ENCODE results near the gene IRGC.
A peak's percentile ranks its signal among the peaks of the same experiment; 100 is the strongest.

The IRGC gene

DNA sequence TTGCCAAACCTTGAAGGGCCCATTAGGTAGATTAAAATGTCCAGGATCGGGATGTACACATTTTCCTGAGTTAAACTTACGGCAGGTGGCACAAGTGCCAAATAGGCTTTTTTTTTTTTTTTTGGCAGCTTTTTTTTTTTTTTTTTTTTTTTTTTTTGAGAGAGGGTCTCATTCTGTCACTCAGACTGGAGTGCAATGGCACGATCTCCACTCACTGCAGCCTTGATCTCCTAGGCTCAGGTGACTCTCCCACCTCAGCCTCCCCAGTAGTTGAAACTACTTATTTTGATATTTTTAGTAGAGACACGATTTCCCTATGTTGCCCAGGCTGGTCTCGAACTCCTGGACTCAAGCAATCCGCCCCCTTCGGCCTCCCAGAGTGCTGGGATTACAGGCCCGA, 9.0 kb downstream of the IRGC start:
- no peak for DNase-seq (ENCODE audit: low read depth)

DNA sequence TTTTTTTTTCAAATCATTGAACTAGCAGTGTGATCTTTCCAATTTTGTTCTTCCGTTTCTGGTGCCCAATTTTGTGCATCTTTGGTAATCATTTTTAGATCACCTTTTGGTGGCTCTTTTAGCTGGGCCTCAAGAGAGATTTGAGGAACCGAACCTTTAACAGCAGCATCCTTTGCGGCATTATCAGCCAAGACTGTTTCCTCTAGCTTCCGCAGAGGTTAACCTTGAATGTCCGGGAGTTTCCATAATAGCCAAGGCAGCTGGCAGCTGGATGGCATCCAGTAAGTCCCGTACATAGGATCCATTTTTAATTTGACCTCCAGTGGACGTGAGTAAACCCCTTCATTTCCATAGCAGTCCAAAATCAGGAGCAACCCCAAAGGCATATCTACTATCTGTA, 9.6 kb downstream of the IRGC start:
- DNase-seq (ENCODE audit: low read depth): peak; percentile 22

DNA sequence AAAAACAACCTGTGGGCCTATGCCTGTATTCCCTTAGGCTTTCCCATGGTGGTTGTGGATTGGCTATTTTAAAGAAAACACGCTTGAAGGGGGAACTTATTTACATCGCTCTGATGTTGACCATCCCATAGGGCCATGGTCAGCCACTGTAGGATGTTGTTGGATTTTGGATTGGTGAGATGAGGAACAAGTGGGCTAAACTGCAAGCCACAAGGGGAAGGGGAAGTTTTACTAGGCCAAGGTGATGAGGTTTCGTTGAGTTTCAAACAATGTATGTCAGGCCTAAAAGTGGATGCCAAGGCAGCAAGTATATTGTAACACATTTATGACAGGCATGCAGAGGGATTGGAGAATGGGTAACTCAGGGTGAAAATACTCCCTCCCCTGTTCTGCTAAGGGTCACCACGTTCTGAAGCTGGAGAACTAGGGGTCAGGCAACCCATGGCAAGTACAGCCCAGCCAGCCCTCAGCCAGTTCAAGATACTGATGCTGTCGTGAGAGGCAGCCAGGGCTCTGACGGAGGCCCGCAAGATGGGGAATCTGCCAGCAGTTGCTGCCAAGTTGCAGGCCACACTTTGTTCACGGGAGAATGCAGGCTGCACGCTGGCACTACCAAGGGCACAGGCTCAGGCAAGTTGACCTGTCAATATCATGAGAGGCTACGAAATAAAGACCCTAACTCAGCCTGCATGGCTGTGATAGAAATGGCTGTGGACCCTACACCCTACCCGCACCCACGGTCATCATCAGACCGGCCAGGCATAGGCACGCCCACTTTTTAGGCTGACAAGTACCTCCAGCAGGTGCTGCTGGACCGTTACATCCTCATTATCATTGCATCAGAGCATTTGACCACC, 11.1 kb downstream of the IRGC start:
- no peak for DNase-seq (ENCODE audit: low read depth)

DNA sequence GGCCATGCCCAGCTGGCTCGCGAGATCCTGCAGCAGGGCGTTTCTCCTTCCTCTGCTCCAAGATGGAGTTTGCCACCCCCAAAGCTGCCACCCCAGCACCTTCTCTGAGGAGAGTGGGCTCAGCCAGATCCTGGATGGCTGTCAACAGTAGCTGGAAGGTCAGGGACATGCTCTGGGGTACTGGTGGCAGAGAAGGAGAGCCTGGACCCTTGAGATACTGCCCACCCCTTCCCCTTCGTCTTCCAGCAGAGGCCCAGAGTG, 11.6 kb downstream of the IRGC start:
- no peak for DNase-seq (ENCODE audit: low read depth)

DNA sequence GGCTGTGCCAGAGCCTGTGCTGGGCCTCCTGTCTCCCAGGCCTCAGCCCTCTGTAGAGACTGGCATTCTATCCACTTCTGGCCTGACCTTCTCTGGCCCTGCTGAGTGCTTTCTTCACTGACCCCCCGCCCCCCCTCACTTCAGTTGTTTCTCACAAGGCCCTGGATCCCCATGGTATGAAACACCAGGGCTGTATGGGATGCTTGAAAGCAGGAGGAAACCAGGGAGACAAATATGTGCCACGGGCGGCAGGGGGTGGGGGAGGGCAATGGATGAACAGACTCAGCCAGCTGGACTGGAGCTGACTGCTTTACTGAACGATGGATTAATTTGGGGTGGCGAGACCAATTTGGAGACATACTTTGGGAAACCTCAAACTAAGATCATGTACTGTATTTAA, 14.0 kb downstream of the IRGC start:
- no peak for DNase-seq (ENCODE audit: low read depth)

DNA sequence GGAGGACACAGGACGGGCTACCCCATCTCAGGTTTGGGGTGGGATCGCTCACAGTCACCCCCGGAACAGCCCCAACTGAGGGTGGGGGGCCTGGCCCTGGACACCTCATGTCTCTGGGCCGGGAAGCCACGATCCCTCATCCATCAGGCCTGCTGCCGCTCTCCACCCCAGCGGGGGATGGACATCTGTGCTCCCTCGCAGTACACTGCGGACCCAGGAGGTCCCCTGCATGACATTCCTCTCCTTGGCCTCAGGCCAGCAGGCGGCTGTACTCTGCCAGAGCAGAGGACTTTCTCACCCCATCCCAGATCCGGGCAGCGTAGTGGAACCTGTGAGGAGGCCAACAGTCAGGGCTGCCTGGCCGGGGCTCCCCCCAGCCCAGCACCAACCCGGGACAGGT, 15.5 kb downstream of the IRGC start:
- DNase-seq (ENCODE audit: low read depth): no peak

DNA sequence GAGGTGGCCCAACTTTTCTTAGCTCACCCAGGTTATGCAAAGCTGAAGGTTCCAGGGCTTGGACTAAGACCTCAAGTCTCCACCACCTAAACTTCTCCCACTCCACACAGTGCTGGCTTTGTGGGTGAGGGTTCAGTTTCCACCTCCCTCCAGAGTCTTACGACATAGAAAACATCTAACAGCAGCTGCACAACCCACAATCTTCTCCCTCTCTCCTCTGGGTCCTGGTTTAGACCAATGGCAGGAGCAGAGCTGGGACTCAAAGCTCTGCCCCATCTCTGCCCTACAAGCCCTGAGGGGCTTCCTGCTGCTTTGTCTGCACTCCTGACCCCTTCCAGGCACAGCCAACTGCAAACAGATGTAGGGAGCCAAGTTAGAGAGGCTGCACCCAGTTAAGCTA, 16.0 kb downstream of the IRGC start:
- DNase-seq (ENCODE audit: low read depth): no peak

DNA sequence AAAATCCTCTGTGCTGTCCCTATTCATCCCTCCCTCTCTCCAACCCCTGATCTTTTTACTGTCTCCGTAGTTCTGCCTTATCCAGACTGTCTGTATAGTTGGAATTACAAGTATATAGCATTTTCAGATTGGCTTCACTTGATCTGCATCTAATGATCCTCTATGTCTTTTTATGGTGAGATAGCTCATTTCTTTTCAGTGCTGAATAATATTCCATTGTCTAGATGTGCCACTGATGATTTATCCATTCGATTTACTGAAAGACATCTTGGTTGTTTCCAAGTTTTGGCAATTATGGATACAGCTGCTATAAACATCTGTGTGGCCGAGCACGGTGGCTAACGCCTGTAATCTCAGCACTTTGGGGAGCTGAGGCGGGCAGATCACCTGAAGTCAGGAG, 19.1 kb downstream of the IRGC start:
- no peak for DNase-seq (ENCODE audit: low read depth)

DNA sequence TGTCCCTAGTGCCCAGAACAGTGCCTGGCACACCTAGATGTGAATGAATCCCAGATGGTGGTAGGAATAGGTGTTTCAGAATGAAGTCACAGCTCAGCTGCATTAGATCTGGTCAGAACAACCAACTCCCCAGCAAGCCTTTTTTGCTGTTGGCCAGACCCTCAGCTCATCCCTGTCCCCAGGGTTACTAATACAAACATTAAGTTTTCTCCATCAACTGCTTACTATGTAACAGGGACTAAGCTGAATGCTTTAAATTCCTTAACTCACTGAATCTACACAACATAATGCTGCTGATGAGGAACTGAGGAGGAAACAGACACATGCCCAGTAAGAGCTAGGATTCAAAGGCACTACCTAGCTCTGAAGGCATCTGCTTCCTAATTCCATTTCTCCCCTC, 20.1 kb downstream of the IRGC start:
- no peak for DNase-seq (ENCODE audit: low read depth)

DNA sequence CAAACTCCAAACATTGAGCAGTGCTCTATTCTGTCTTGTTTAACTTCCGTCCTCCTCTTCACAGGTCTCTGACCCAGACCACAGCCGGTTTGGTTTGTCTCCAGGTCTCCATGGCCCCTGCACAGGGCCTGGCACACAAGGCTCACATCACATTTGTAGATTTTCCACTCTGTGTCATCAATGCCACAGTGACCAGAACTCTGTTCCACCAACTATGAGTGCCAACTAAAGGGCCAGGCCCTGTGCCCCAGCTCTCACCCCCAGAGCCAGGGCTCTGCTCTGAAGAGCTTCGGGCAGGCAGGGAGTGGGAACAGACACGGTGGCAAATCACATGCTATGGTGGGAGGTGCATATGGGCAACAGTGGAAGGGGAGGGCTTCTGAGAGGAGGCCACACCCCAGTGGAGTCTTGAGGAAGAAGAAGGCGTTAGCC, 22.9 kb downstream of the IRGC start:
- no peak for DNase-seq (ENCODE audit: low read depth)

DNA sequence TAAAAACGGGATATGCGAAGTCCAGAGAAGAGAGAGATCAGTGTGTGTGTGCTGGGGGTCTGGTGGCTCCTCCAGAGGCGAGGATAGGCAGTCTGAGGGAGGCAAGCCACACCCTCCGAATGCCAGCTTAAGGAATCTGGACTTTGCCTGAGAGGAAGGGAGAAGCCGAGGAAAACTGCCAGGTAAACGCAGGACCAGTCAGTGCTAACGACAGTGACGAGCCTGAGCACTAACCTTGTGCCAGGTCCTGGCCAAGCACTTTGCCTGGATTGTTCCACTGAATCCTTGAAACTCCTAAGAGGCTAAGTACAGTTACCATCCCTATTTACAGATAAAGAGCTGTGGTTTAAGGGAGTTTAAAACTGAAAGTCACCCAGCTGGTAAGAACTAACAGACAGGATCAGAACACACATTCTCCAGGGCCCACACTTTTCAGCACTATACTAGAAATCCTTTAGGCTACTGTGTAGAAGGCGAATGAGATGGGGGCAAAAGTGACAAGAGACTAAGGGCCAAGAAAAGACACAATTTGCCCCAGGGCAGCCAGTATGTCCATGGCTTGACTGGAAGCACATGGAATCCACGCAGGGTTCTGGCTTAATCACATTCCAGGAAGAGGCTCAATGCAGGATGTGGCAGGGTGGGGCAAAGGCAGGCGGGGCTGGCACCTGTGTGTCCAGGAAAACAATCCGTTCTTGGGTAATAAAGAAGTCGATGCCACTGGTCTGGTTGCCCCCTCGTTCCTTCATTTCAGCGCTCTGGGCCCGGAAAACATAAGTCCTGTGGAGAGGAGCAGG, 23.8 kb downstream of the IRGC start:
- no peak for DNase-seq (ENCODE audit: low read depth)

DNA sequence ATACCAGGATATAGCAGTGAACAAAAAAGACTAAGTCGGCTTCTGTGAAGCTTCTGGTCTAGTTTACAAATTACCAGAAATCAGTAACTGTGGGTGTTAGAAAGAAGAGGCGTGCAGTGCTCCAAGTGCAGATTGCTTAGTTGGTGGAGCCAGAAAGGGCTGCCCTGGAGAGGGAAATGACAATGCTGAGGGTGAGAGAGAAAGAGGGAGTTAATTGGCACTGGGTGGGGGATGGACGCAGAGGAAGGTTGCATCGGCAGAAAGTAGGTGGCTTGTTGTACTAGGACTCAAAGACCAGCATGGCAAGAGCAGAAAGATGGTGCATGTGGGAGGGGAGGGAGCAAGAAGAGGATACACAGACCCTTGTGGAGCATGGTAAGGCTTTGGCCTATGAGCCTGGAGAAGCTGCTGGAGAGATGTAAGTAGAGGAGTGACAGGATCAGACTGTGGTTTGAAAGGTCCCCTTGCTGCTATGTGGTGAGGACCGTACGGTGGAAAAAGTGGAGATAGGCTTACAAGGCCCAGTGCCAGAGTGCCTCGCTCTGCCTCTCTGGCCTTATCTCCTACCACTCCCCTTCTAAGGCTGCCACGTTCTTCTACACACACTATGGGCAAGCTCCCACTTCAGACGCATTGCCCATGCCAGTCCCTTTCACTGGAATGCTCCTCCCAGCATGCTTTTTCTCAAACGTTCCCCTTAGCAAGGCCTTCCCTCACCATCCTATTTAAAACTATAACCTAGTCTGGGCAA, 25.4 kb downstream of the IRGC start:
- DNase-seq (ENCODE audit: low read depth): no peak

DNA sequence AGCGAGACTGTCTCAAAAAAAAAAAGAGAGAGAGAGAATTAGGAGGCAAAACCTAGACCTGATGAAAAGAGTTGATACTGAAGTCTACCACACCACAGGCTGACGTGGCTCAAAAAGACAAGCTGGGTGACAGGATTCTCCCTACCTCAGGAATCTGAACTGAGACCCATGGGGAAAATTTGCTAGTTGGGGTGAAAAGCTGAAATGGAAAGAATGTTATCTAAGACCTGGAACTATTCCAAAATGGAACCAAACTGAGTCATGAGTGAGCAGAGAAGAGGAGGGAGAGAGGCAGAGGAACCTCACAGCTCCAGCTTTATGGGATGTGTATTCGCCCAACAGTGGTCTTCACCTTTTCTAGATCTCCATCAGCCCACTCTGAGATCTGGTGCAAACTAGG, 27.2 kb downstream of the IRGC start:
- no peak for DNase-seq (ENCODE audit: low read depth)

DNA sequence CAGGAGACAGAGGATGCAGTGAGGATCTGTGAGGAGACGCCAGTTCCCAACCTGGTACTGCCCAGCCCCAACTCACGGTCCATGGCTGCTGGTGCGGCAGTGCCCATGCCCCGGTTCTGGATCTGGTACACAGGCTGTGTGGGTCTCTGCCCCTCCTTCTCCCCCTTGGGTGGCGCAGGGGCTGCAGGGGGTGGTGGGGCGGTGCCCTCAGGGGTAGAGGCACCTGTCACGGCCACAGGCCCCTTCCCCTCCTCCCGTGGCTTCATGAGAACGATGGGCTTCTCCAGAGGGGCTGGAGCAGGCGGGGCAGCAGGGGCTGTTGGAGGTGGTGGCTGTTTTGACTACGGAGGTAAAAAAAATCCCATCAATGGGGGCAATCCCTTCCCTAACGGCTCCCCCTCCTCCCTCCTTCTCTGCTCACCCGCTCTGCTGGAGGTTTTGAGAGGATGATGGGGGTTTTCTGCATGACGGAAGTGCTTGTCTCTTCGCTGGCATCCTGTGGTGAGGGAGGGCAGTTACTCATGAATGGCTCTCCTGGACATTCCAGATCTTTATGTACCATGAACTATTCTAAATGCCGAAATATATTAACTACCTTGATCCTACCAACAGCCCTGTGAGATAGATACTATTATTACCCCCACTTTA, 31.8 kb downstream of the IRGC start:
- DNase-seq (ENCODE audit: low read depth): no peak

DNA sequence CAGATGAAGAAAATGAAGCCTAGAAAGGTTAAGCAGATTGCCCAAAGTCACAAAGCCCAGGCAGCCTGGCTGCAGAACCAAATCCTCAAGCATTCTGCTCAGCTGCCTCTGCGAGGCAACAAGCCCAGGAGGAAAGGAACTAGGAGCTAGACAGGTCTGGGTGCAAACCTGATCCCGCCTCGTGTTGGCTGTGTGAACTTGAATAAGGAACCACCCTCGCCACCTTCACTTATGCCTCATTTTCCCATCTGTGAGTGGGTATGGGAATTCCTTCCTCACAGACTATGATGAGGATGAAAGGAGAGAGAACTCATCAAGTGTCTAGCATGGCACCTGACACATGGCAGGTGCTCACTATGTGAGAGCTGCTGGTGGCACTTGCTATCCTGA, 32.3 kb downstream of the IRGC start:
- no peak for DNase-seq (ENCODE audit: low read depth)

DNA sequence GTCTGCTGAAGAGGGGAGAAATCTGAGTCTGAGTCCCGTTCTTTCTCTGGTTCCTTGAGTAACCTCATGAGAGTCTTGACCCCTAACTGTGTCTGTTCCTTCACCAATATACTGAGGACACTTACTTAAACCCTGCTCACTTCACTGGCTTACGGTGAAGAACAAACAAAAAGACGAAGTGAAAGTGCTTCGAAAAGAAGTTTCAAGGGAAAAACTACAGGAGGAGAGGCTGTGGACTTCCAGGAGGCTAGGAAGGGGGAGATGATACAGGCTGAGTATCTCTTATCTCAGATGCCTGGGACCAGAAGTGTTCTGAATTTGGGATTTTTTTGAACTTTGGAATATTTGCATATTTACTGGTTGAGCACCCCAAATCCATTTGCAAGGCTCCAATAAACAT, 32.8 kb downstream of the IRGC start:
- no peak for DNase-seq (ENCODE audit: low read depth)

DNA sequence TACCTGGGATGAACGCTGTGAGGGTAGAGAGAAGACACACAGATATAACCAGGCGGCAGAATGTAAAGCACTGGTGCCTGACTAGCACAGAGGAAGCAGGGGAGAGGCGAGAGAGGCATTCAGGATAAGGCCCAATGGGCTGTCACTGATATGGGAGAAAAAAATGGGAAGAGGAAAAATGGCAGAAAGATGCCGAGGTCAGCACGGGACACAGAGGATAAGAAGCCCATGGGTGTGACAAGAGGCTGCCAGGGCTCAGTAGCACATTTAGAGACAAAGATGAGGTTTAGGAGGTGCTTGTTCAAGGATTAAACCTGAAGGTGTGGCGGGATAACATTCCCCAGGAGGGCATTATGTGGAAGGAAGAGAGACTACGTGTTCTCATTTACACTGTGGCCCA, 33.3 kb downstream of the IRGC start:
- DNase-seq (ENCODE audit: low read depth): no peak

DNA sequence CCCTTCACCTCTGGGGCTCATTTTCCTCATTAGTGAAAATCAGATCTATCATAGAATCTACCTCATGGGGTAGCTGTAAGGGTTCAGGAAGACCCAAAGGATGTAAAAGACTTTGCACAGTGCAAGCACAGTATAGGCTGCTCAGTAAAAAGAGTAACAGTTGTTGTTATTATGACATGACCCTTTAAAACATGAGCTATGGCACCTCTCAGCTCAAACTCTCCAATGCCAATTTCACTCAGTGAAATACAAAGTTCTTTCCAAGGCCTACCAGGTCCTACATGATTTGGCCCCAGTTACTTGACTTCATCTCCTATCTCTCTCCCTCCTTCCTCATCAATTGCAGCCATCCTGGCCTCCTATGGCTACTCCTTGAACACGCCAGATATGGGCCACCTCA, 34.0 kb downstream of the IRGC start:
- no peak for DNase-seq (ENCODE audit: low read depth)

DNA sequence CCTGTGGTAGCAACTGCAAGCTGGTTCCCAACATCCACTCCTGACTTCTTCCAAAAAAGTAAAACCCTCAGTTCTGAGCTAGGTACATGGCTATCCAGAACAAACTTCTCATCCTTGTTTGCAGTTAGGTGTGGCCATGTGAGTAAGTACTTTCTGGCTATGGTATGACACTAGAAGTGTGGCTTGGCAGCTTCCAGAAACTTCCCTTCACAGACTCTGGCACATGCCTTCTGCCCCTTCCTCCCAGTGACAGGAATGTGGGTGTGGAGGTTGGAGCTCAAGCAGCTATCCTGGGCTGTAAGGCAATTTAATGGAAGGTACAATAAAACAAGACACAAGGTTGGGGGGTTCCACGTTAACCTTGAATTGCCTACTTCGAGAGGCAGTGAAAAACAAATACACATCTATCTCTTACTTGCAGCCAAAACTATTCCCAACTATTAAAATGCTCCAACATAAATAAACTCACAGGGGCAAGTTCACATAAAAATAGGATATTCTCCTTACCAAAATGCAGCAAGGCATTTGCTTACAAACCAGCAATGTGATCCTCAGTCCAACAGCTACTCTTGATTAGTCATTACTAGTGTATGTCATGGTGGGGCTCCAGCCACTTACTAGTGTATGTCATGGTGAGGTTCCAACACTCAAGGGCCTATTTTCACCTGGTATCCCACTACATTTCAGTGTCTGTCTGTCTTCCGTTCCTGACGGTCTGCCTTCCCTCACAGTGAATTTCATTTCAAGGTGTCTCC, 35.8 kb downstream of the IRGC start:
- DNase-seq (ENCODE audit: low read depth): no peak

DNA sequence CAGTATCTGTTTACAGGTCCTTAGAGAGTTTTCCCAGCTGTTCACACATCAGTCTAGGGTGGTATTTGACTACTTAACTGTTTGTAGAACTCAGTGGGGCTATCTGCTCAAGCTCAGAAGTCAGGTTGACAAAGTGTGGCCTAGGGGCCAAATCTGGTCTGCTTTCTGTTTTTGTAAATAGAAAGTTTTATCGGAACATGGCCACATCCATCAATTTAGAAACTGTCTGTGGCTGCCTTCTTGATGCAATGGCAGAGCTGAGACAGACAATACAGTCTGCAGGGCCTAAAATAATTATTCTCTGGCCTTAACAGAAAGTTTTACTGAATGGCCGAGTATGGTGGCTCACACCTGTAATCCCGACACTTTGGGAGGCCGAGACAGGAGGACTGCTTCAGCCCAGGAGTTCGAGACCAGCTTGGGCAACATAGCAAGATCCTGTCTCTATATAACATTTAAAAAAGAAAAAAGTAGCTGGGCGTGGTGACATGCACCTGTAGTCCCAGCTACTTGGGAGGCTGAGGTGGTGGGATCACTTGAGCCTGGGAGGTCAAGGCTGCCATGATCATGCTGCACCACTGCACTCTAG, 36.5 kb downstream of the IRGC start:
- no peak for DNase-seq (ENCODE audit: low read depth)

DNA sequence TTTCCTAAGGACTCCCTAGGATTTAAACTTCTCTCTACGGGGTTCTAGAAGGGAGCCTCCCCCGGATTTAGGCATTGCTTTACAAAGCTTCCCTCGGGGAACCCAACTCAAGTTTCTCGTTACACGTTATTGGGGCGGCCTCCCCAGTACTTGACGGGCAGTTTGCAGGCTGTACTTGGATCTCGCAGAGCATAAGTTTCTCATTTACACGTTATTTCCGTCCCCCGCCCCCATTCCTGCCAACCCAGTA, 38.3 kb downstream of the IRGC start:
- no peak for DNase-seq (ENCODE audit: low read depth)

Data from CMK (cell line).